Upper lobe of left lung (tissue), 6 donors: ENCODE data around the gene IFNG. TPM values are rescaled to one million over a fixed set of nuclear protein-coding genes. Genes with fewer than 3 reads are reported as not detected.

Experiments used
- ATAC-seq, 2 donors: fragments of 200-7000 bp; cut with Tn5 transposase; one replicate each; pipeline ENCODE4 v1.9.1; 2022; ENCODE audit warnings: mild to moderate bottlenecking in 2 of 2, moderate library complexity in 2 of 2; ENCODE audit not compliant: low FRiP score in 2 of 2
- DNase-seq, 2 donors: peaks; one replicate each; pipeline ENCODE4 v3.0.0-alpha.2; 2019 to 2020
- H3K27ac ChIP-seq, 4 donors: fragments of 200-600 bp; sonication (generic); one replicate each; pipeline ENCODE4 v1.5.1; 2016 to 2019
- H3K27me3 ChIP-seq, 4 donors: fragments of 200-600 bp; sonication (generic); one replicate each; pipeline ENCODE4 v1.5.1; 2017 to 2019
- H3K36me3 ChIP-seq, 4 donors: fragments of 200-600 bp; sonication (generic); one replicate each; pipeline ENCODE4 v1.5.1; 2016 to 2019
- H3K4me1 ChIP-seq, 4 donors: fragments of 200-600 bp; sonication (generic); one replicate each; pipeline ENCODE4 v1.5.1; 2018 to 2019
- H3K4me3 ChIP-seq, 4 donors: fragments of 200-600 bp; sonication (generic); one replicate each; pipeline ENCODE4 v1.5.1; 2017 to 2019; ENCODE audit warnings: mild to moderate bottlenecking in 2 of 4, moderate library complexity in 1 of 4
- H3K9me3 ChIP-seq, 4 donors: fragments of 200-600 bp; sonication (generic); one replicate each; pipeline ENCODE4 v1.5.1; 2018 to 2019
- EP300 ChIP-seq, 4 donors: sonication (generic); formaldehyde crosslinking; IDR thresholded peaks; one replicate each; pipeline ENCODE4 v1.5.1; 2017; ENCODE audit warnings: antibody characterized with exemption in 4 of 4, control low read depth in 2 of 4
- POLR2A ChIP-seq, 4 donors: fragments of 450-650 bp; IDR thresholded peaks; one replicate each; pipeline ENCODE4 v1.5.1; 2016 to 2017; ENCODE audit warnings: antibody characterized with exemption in 4 of 4, mild to moderate bottlenecking in 2 of 4
- POLR2AphosphoS5 ChIP-seq, 2 donors: sonication (generic); formaldehyde crosslinking; IDR thresholded peaks; one replicate each; pipeline ENCODE4 v1.5.1; 2017; ENCODE audit warnings: antibody characterized with exemption in 2 of 2
- WGBS, 2 donors: methylation state at CpG; one replicate each; pipeline ENCODE4 v1.1.5; 2017 to 2018; 5-methylcytosine and 5-hydroxymethylcytosine counted together
- total RNA-seq, 6 donors: library from RNA; depleted of rRNA in 4 of 6; stranded (reverse); fragments of >200 nt in 4 of 6; gene quantifications; one replicate each; pipeline versions ENCODE4 v1.1.0 to v1.2.1, GENCODE V29; 2016 to 2021
- TF ChIP-seq, protein P1 (sequence below), 6 experiments: fragments of 450-650 bp in 4 of 6; fragments of 200-600 bp in 2 of 6; sonication (generic) in 2 of 6; IDR thresholded peaks; one replicate each; pipeline ENCODE4 v1.5.1; 2016 to 2019; ENCODE audit warnings: antibody characterized with exemption in 6 of 6
- donor health status: DM: no; HTN: no; CAD: no; lungs with moderate emphysema.
- donor health status: DM: no; HTN: yes; CAD: no; lungs with severe emphysema.

IFNG gene
- total RNA-seq, 6 donors from 2014 or later, result 0.54 to 0.57 TPM; not detected in 4

GRCh38 chr12:68185598-68185997 is 26.1 kb upstream of the IFNG start:
- no peak for TF ChIP-seq POLR2A (IDR thresholded peaks at IDR 0.05)
- TF ChIP-seq EP300 (IDR thresholded peaks at IDR 0.05), result no peak
- TF ChIP-seq POLR2AphosphoS5 (IDR thresholded peaks at IDR 0.05), result no peak
- TF ChIP-seq, protein P1, sequence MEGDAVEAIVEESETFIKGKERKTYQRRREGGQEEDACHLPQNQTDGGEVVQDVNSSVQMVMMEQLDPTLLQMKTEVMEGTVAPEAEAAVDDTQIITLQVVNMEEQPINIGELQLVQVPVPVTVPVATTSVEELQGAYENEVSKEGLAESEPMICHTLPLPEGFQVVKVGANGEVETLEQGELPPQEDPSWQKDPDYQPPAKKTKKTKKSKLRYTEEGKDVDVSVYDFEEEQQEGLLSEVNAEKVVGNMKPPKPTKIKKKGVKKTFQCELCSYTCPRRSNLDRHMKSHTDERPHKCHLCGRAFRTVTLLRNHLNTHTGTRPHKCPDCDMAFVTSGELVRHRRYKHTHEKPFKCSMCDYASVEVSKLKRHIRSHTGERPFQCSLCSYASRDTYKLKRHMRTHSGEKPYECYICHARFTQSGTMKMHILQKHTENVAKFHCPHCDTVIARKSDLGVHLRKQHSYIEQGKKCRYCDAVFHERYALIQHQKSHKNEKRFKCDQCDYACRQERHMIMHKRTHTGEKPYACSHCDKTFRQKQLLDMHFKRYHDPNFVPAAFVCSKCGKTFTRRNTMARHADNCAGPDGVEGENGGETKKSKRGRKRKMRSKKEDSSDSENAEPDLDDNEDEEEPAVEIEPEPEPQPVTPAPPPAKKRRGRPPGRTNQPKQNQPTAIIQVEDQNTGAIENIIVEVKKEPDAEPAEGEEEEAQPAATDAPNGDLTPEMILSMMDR (IDR thresholded peaks at IDR 0.05), result no peak
- no peak overlapping the region for H3K27ac ChIP-seq
- H3K4me3 ChIP-seq, result no peak overlapping the region
- no peaks in the 10 kb centered on the region for H3K4me1 ChIP-seq
- no peak for ATAC-seq
- WGBS, 2 donors, result 71 to 80% methylated on average over 3 of the region's 3 CpGs
- H3K27me3 ChIP-seq, result no peaks in the 10 kb centered on the region
- DNase-seq, result no peak
- no peaks in the 10 kb centered on the region for H3K9me3 ChIP-seq
- H3K36me3 ChIP-seq, result no peaks in the 10 kb centered on the region

GRCh38 chr12:68180792-68181744 is 21.5 kb upstream of the IFNG start:
- Histone ChIP-seq H3K27ac (no peak overlapping the region), H3K36me3 (no peaks in the 10 kb centered on the region), H3K9me3 (no peaks in the 10 kb centered on the region), H3K4me1 (no peaks in the 10 kb centered on the region), H3K4me3 (no peak overlapping the region), H3K27me3 (no peaks in the 10 kb centered on the region)
- no peak for DNase-seq
- ATAC-seq, result peak in 1 of 2 donors; percentile 79
- WGBS, 2 donors, result 65 to 72% methylated on average over 3 of the region's 3 CpGs
- TF ChIP-seq POLR2AphosphoS5 (IDR thresholded peaks at IDR 0.05), result no peak
- TF ChIP-seq EP300 (IDR thresholded peaks at IDR 0.05), result no peak
- TF ChIP-seq, protein P1 (IDR thresholded peaks at IDR 0.05), result no peak
- TF ChIP-seq POLR2A (IDR thresholded peaks at IDR 0.05), result no peak

GRCh38 chr12:68178774-68179439 is 19.4 kb upstream of the IFNG start:
- no peak overlapping the region for H3K4me3 ChIP-seq
- 53 to 76% methylated on average over 3 of the region's 3 CpGs for WGBS, 2 donors

GRCh38 chr12:68178184-68178583 is 18.6 kb upstream of the IFNG start:
- Histone ChIP-seq H3K4me1 (no peaks in the 10 kb centered on the region), H3K36me3 (no peaks in the 10 kb centered on the region), H3K4me3 (no peak overlapping the region), H3K27me3 (no peaks in the 10 kb centered on the region), H3K27ac (no peak overlapping the region), H3K9me3 (no peaks in the 10 kb centered on the region)
- TF ChIP-seq, protein P1 (IDR thresholded peaks at IDR 0.05), result no peak
- no peak for TF ChIP-seq POLR2A (IDR thresholded peaks at IDR 0.05)
- TF ChIP-seq EP300 (IDR thresholded peaks at IDR 0.05), result no peak
- no peak for TF ChIP-seq POLR2AphosphoS5 (IDR thresholded peaks at IDR 0.05)
- ATAC-seq (no peak), DNase-seq (no peak)

More at GRCh38 chr12:68178774-68179439, 19.4 kb upstream of the IFNG start:
- ATAC-seq (no peak), DNase-seq (no peak)
- Histone ChIP-seq H3K36me3 (no peaks in the 10 kb centered on the region), H3K4me1 (no peaks in the 10 kb centered on the region), H3K27ac (no peak overlapping the region), H3K9me3 (no peaks in the 10 kb centered on the region), H3K27me3 (no peaks in the 10 kb centered on the region)
- TF ChIP-seq EP300 (IDR thresholded peaks at IDR 0.05), result no peak
- no peak for TF ChIP-seq POLR2A (IDR thresholded peaks at IDR 0.05)
- TF ChIP-seq, protein P1 (IDR thresholded peaks at IDR 0.05), result no peak
- TF ChIP-seq POLR2AphosphoS5 (IDR thresholded peaks at IDR 0.05), result no peak
